Measurements from ENCODE around the gene MOGAT1. TPM values are rescaled to one million over a fixed set of nuclear protein-coding genes. Genes with fewer than 3 reads are reported as not detected.

MOGAT1 gene
- total and polyA plus RNA-seq, 2 of the 8 experiments (the other 6 are each of a cell fraction or from before 2014, with no cell fraction given) = 0.11 to 0.67 TPM

GRCh38 chr2:222670191-222671038 lies 1.0 kb upstream of the MOGAT1 start (continued):
- TF ChIP-seq EZH2 (IDR thresholded peaks at IDR 0.05; ENCODE audit: low read depth, low read length, severe bottlenecking) (no peak), RNF2 (IDR thresholded peaks at IDR 0.05; ENCODE audit: borderline replicate concordance, low read depth, low read length, missing control alignments, poor library complexity, severe bottlenecking) (no peak), ASH2L (IDR thresholded peaks at IDR 0.05; ENCODE audit: low read length) (no peak), NANOG (IDR thresholded peaks at IDR 0.05; ENCODE audit: insufficient read depth, low read depth, low read length, poor library complexity, severe bottlenecking) (no peak), NRF1 (IDR thresholded peaks at IDR 0.05; ENCODE audit: low read depth, low read length) (no peak), RXRA (IDR thresholded peaks at IDR 0.05; ENCODE audit: insufficient read depth, low read depth, low read length) (no peak)
